ENCODE data around the gene SLC43A2.

DNA sequence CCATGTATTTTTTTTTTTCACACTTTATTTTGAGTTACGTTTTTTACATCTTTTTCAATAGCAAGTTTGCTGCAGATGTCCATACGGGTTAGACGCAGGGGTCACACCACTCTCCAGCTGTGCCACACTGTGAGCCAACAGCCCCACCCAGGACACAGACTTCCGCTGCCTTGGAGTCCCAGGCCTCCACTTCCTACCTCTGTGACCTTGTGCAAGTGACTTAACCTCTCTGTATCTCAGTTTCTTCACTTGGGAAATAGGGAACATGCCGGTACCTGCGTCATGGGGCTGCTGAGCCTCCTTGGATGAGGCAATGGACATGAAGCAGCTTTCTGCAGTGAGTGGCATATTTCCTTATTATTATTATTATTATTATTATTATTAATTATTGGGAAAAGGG, 62.8 kb downstream of the SLC43A2 start:
- TF ChIP-seq, protein P1, sequence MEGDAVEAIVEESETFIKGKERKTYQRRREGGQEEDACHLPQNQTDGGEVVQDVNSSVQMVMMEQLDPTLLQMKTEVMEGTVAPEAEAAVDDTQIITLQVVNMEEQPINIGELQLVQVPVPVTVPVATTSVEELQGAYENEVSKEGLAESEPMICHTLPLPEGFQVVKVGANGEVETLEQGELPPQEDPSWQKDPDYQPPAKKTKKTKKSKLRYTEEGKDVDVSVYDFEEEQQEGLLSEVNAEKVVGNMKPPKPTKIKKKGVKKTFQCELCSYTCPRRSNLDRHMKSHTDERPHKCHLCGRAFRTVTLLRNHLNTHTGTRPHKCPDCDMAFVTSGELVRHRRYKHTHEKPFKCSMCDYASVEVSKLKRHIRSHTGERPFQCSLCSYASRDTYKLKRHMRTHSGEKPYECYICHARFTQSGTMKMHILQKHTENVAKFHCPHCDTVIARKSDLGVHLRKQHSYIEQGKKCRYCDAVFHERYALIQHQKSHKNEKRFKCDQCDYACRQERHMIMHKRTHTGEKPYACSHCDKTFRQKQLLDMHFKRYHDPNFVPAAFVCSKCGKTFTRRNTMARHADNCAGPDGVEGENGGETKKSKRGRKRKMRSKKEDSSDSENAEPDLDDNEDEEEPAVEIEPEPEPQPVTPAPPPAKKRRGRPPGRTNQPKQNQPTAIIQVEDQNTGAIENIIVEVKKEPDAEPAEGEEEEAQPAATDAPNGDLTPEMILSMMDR (conservative IDR thresholded peaks at IDR 0.05): no peak
- no peak for TF ChIP-seq EZH2 (IDR thresholded peaks at IDR 0.05; ENCODE audit: low read depth)

Data from PC-9 (cell line).